Vagina (tissue), 2 donors: ENCODE data around the gene BAX.

ENCODE experiments used
- POLR2A ChIP-seq, 2 donors: fragments of 450-650 bp; IDR thresholded peaks; one replicate each; pipeline ENCODE4 v1.6.1; 2017; ENCODE audit warnings: antibody characterized with exemption in 2 of 2, mild to moderate bottlenecking in 2 of 2, moderate library complexity in 2 of 2
- TF ChIP-seq, protein P1 (sequence below), 3 experiments: fragments of 450-650 bp in 2 of 3; fragments of 200-600 bp in 1 of 3; sonication (generic) in 1 of 3; IDR thresholded peaks; one replicate each; pipeline ENCODE4 v1.5.1; 2017 to 2019; ENCODE audit warnings: antibody characterized with exemption in 3 of 3, mild to moderate bottlenecking in 2 of 3, moderate library complexity in 2 of 3

DNA sequence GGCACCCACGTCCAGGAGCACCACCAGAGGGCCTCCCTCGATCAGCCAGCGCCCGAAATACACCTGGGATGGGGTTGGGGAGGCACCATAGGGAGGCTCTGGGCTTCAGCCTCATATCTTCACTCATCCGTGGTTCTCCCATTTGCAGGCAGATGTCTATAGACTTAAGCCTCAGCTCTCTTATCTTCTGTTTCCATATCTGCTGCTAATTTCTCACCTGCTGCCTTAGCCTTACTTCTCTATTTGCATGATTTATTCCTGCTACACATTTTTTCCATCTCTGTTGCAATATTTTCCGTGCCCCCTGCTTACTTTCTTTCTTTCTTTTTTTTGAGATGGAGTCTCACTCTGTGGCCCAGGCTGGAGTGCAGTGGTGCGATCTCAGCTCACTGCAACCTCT, 32.6 kb downstream of the BAX start:
- TF ChIP-seq, protein P1, sequence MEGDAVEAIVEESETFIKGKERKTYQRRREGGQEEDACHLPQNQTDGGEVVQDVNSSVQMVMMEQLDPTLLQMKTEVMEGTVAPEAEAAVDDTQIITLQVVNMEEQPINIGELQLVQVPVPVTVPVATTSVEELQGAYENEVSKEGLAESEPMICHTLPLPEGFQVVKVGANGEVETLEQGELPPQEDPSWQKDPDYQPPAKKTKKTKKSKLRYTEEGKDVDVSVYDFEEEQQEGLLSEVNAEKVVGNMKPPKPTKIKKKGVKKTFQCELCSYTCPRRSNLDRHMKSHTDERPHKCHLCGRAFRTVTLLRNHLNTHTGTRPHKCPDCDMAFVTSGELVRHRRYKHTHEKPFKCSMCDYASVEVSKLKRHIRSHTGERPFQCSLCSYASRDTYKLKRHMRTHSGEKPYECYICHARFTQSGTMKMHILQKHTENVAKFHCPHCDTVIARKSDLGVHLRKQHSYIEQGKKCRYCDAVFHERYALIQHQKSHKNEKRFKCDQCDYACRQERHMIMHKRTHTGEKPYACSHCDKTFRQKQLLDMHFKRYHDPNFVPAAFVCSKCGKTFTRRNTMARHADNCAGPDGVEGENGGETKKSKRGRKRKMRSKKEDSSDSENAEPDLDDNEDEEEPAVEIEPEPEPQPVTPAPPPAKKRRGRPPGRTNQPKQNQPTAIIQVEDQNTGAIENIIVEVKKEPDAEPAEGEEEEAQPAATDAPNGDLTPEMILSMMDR (IDR thresholded peaks at IDR 0.05) = no peak
- no peak for TF ChIP-seq POLR2A (IDR thresholded peaks at IDR 0.05)
